MV-4-11 (cell line): ENCODE results near the gene IRAK2.
"Not testable (repeated sequence)": the region's sequence is repeated elsewhere in the genome, so short reads cannot be mapped to it uniquely, and the experiment has no call there.

Experiments used
- DNase-seq: peaks from one replicate; lab custom pipeline; 2025; lab: John Stamatoyannopoulos, UW

Gene IRAK2, protein sequence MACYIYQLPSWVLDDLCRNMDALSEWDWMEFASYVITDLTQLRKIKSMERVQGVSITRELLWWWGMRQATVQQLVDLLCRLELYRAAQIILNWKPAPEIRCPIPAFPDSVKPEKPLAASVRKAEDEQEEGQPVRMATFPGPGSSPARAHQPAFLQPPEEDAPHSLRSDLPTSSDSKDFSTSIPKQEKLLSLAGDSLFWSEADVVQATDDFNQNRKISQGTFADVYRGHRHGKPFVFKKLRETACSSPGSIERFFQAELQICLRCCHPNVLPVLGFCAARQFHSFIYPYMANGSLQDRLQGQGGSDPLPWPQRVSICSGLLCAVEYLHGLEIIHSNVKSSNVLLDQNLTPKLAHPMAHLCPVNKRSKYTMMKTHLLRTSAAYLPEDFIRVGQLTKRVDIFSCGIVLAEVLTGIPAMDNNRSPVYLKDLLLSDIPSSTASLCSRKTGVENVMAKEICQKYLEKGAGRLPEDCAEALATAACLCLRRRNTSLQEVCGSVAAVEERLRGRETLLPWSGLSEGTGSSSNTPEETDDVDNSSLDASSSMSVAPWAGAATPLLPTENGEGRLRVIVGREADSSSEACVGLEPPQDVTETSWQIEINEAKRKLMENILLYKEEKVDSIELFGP

DNA sequence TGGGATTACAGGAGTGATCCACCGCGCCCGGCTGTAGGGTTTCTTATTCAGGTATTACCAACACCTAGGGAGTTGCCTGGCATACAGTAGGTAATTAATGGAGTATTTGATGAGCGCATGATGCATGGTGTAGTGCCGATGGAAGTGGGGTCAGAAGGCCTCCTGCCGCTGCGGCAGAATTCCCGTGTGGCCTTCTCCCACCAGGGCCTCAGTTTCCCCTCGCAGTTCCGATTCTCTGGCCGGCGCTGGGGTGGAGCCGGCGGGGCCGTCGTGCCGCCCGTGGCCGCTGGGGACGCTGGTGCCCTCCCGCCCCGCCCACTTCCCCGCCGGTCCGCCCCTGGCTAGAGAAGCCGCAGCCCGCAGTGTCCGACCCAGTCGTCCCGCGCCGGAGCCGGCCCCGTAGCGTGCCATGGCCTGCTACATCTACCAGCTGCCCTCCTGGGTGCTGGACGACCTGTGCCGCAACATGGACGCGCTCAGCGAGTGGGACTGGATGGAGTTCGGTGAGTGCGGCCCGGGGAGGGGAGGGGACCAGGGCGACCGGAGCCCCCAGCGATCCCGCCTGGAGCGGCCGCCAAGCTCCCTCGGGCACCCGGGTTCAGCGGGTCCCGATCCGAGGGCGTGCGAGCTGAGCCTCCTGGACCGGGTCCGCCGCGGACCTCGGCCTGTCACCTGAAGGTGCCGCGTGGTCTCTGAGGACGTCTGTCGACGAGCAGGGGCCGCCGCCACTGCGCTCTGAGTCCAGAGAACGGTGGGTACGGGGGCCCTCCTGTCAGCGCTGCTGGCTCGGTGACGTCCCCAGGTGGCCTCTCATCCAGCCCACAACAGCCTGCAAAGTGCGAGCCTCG is at the start of gene IRAK2:
IRAK2 (plus strand) TSS at position 374 of the 848 bp plus-strand sequence; CDS start at position 410, 36 bp downstream.
- DNase-seq: no peak

DNA sequence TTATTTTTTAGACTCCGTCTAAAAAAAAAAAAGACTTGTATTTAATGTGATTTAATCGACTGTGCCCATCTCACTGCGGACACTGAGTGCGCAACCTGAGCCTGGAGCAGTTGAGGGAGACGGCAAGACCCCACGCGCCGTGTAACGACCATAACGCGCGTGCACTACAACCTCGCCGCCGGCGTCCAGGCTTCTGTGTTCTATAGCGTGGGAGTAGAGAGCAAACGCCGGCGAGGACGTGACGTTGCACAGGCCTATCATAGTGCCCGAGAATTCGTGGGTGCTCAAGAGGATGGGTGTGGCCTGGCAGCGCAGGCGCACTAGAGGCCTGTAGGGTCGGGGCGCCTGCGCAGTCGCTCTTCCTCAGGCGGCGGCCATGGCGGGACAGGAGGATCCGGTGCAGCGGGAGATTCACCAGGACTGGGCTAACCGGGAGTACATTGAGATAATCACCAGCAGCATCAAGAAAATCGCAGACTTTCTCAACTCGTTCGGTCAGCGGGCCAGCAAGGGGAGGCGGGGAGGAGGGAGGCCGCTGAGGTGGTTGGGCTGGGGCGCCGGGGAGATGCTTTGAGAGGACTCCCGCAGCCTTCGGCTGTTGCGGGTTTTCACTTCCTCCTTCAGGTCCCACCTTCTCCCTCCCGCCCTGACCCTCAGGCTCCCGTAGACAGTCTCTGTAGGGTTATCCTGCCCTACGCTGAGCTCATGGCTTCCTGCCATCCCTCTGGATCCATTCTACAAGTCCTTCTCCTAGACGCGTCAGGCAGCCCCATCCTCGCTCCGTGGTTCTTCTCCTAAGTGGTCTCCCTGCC is 49.2 kb upstream of the IRAK2 start, which contains the start of gene BRK1:
BRK1 (plus strand) TSS at position 350 of the 812 bp plus-strand sequence; CDS start at position 377, 27 bp downstream.
- peak; percentile 96 for DNase-seq

DNA sequence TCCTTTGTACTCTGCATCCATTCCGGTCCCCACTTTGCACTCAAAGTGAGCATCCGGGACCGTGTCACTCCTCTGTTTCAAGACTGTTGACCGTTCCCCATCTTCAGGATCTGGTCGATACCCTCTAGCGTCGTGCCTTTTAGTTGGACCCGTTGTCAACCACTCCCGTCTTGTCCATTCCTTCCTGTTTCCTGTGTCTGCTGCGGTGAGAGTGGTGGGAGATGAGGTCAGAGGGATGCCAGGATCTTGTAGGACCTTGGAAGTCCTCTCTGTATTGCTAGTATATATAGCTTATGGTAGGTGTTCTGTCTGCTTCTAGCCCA is 48.6 kb upstream of the IRAK2 start:
- DNase-seq: peak; percentile 60

DNA sequence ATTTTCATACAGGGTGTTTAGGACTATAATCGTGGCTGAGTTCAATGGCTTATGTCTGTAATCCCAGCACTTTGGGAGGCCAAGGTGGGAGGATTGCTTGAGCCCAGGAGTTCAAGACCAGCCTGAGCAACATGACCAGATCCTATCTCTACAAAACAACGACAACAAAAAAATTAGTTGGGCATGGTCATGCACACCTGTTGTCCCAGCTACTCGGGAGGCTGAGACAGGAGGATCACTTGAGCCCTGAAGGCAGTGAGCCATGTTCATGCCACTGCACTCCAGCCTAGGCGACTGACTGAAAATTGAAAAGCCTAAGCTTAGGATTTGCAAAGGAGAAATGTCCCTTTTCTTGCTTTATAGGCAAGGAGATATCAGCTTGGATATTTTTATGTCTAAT is 47.8 kb upstream of the IRAK2 start:
- no peak for DNase-seq

DNA sequence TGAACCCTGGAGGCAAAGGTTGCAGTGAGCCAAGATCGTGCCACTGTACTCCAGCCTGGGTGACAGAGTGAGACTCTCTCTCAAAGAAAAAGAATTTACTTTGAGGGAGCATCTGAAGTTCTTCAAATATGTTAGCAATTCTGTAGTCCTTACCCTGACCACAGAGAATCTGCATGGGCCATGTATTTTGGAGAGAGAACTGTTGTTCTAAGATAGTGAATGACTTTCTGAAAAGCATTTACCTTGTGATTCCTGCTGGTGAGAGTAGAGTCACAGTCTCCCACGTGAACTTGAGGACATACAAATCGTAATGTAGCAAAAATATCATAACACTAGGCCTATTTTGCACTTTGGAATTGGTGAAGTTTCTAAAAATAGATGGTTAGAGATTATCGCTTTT is 45.3 kb upstream of the IRAK2 start:
- DNase-seq: no peak

DNA sequence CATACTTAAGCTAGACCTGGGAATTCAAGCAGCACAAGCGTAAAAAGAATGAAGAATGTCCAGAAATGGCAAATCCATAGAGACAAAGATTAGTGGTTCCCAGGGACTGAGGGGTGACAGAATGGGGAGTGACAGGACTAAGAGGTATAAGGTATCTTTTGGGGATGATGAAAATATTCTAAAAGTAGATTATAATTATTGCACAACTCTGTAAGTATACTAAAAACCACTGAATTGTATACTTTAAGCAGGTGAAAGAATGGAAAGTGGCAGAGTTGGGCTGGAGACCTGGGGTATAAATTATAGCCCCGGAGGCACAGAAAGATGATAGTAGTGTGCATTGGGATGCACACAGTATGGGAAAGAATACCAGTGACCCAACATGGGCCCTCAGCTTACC is 43.7 kb upstream of the IRAK2 start:
- DNase-seq: no peak

DNA sequence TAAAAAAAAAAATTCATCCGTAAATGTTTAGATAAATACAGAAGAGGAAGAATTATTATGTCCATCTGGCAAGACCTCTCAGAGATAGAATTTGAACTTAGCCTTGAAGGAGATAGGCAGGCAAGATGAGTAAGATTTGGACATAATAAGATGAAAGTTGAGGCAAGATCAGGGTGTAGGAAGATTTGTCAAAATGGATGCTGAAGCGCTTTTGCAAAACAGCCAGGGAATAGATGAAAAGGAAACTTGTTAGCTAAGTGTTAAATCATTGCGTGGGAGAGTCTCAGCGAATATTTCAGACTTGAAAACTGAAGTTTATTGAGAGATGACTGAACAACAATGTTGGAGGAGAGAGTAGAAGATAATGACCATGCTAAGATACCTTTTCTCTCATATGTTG is 42.0 kb upstream of the IRAK2 start:
- DNase-seq: no peak

DNA sequence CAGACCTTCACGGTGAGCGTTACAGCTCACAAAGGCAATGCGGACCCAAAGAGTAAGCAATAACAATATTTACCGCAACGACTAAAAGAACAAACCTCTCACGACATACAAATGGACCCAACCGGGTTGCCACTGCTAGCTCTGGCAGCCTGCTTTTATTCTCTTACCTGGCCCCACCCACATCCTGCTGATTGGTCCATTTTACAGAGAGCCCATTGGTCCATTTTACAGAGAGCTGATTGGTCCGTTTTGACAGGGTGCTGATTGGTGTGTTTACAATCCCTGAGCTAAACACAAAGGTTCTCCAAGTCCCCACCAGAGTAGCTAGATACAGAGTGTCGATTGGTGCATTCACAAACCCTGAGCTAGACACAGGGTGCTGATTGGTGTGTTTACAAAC is 28.8 kb upstream of the IRAK2 start:
- not testable (repeated sequence) for DNase-seq

DNA sequence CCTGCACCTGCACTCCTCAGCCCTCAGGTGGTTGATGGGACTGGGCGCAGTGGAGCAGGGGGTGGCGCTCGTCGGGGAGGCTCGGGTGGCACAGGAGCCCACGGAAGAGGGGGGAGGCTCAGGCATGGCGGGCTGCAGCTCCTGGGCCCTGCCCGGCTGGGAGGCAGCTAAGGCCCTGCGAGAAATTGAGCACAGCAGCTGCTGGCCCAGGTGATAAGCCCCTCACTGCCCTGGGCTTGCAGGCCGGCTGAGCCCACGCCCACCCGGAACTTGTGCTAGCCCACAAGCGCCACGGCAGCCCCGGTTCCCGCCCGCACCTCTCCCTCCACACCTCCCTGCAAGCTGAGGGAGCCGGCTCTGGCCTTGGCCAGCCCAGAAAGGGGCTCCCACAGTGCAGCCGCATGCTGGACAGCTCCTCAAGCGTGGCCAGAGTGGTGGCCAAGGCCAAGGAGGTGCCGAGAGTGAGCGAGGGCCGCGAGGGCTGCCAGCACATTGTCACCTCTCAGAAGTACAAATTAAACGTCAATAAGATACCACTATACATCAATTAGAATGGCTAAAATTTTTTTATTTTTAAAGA is 28.2 kb upstream of the IRAK2 start:
- DNase-seq: no peak

DNA sequence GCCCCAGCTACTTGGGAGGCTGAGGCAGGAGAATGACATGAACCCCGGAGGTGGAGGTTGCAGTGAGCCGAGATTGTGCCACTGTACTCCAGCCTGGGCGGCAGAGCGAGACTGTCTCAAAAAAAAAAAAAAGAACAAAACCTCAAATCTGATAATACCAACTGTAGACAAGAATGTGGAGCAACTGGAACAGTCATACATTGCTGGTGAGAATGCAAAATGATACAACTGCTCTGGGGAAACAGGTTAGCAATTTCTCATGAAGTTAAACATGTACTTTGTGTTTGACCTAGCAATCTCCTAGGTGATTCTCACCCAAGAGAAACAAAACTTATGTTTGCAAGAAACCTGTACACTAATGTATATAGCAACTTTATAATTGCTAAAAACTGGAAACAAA is 27.5 kb upstream of the IRAK2 start:
- no peak for DNase-seq

DNA sequence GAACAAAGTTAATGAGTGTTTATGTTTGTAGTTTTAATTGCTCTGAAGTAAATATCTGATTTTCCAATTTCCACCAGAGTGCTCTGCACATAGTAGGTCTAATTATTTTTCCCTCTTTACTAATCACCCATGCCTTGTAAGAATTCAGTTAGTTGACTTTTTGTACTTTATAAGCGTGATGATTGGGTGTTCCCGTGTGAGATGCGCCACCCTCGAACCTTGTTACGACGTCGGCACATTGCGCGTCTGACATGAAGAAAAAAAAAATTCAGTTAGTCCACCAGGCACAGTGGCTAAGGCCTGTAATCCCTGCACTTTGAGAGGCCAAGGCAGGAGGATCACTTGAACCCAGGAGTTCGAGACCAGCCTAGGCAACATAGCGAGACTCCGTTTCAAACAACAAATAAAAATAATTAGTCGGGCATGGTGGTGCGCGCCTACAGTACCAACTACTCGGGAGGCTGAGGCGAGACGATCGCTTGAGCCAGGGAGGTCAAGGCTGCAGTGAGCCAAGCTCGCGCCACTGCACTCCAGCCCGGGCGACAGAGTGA is 23.6 kb upstream of the IRAK2 start:
- no peak for DNase-seq

DNA sequence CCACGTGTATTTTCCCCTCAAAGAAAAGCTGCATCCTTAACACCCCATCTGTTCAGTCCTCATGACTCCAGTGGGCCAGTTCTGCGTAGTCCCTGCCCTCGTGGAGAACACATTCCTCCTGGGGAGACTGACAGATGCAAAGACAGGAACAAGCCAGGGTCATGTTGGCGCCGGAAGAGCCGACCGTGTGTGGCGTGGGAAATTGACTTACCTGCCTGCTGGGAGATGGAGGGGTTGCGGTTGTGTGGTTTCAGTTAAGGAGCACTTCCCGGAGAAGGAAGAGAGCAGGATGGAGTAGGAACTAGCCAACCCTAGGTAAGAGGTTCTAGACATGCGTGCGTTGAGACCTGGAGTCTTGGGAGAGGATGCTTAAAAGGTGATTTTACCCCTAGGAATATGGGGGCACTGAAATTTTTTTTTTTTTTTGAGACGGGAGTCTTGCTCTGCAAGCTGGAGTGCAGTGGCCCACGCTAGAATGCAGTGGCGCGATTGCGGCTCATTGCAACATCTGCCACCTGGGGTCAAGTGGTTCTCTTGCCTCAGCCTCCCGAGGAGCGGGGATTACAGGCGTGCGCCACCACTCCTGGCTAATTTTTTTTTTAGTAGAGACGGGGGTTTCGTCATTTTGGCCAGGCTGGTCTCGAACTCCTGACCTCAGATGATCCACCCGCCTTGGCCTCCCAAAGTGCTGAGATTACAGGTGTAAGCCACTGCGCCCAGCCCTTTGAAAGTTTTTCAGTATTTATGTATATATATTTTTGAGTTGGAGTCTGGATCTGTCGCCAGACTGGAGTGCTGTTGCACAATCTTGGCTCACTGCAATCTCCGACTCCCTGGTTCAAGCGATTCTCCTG is 21.8 kb upstream of the IRAK2 start:
- peak; percentile 55 for DNase-seq

DNA sequence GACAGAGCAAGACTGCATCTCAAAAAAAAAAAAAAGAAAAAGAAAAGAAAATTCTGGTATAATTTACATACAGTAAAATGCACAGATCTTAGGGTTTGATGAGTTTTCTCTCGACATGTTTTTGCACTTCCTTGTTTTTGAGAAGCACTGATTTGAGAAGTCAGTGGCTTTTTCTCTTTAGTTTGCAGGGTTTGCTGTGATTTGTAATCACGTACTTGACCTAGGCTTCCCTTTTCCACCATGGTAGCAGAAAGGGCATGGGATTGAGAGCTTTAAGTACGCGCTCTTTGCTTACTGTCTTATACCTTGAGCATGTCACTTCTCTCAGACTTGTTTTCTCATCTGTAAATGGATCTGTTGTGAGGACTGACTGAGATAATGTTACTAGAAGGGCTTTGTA is 19.0 kb upstream of the IRAK2 start:
- peak; percentile 56 for DNase-seq

DNA sequence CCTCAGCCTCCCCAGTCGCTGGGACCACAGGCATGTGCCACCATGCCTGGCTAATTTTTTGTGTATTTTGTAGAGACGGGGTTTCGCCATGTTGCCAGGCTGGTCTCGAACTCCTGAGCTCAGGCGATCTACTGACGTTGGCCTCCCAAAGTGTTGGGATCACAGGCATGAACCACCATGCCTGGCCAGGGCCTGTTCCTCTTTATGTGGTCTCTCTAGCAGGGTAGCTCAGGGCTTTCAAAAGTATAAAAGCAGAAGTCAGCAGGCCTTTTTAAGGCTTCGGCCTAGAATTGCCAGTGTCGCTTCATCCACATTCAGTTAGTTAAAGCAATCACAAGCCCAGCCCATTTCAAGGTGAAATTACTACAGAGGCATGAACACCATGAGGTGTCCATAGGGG is 15.5 kb upstream of the IRAK2 start:
- peak; percentile 95 for DNase-seq

DNA sequence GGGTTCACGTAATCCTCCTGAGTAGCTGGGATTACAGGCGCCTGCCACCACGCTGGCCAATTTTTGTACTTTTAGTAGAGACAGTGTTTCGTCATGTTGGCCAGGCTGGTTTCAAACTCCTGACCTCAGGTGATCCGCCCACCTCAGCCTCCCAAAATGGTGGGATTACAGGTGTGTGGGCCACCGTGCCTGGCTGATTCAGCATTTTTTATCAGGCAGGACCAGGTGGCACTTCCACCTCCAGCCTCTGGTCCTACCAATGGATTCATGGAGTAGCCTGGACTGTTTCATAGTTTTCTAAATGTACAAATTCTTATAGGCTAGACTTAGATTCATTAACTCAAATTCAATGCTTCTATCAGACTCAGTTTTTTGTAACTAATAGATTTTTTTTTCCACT is 13.7 kb upstream of the IRAK2 start:
- no peak for DNase-seq

DNA sequence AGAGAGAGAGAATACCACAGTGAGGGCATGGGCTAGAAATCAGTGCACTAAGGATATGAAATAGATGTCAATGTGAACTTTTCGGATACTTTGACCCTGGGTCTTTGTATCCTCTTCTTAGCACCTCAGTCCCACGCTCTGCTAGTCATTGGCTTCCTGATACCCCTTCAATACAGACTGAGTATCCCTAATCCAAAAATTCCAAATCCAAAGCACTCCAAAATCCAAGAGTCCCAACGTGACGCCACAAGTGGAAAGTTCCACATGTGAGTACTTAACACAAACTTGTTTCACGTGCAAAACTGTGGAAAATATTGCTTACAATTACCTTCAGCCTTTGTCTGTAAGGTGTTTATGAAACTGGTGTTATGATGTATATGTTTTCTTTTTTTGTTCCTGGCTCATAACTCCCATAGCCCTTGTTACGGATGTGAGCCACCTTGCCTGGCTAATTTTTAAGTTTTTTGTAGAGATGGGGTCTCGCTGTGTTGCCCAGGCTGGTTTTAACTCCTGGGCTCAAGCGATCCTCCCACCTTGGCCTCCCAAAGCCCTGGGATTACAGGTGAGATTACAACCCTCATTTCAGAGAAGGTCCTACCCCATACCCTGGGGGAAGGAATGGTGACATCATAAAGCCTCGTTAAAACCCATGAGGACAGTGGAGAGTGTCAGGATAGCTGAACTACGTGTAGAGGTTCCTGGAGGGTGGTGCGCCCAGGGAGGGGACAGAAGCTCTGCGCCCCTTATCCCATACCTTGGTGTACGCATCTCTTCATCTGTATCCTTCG is 10.2 kb upstream of the IRAK2 start:
- DNase-seq: no peak

DNA sequence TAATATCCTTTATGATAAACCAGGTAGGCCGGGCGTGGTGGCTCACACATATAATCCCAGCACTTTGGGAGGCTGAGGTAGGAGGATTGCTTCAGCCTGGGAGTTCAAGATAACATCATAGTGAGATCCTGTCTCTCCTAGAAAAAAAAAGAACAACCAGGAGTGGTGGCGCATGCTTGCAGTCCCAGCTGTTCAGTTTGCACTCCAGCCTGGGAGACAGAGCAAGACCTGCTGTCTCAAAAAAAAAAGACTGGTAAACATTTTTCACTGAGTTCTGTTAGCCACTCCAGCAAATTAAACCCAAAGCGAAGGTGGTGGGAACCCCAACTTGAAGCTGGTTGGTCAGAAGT is 9.6 kb upstream of the IRAK2 start:
- no peak for DNase-seq

DNA sequence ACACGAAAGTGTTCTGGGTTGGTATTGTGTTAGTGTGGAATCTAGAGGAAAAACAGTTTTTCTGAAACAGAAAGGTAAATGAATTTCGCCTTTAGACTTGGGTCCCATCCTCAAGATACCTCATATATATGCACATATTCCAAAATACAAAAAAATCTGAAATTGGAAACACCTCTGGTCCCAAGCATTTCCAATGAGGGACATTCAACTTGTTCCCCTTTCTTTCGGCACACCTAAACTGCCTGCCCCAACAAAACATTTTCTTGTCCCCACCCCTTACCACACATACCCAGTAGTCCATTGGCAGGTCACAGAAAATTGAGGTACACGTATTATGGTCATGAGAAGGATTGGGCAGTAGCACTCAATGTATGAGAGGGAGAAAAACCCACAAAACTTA is 9.1 kb upstream of the IRAK2 start:
- no peak for DNase-seq

DNA sequence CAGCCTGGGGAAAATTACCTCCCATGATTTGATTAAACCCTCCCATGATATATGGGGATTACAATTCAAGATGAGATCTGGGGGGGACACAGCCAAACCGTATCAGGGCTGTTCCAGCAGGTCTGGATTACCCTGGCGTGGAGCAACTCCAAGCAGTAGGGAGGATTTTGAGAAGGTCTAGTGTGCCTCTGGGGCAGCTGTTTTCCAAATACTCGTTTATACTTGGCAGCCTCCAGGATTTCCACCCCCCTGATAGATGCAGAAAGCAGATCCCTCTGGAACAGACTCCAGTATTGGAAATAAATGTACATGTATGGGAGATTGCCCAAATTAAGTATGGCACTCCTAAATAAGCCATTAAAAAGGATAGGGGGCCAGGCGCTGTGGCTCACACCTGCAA is 7.7 kb upstream of the IRAK2 start:
- no peak for DNase-seq

DNA sequence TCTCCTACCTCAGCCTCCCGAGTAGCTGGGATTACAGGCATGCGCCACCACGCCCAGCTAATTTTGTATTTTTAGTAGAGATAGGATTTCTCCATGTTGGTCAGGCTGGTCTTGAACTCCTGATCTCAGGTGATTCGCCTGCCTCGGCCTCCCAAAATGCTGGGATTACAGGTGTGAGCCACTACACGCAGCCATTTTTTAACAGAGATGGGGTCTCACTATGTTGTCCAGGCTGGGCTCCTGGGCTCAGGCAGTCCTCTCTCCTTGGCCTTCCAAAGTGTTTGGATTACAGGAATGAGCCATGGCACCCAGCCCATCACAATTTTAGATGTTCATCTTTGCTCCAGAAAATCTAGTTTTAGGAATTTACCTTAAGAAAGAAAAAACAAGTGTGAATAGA is 6.2 kb upstream of the IRAK2 start:
- DNase-seq: not testable (repeated sequence)
